Right lobe of liver (tissue), 6 donors: ENCODE results near the gene RALGAPA2. TPM values are rescaled to one million over a fixed set of nuclear protein-coding genes. Genes with fewer than 3 reads are reported as not detected.
A peak's percentile ranks its signal among the peaks of the same experiment; 100 is the strongest.

Experiments
- ATAC-seq, 4 donors: fragments of 200-7000 bp; cut with Tn5 transposase; one replicate each; pipeline ENCODE4 v1.9.1; 2020; ENCODE audit warnings: mild to moderate bottlenecking in 4 of 4, moderate library complexity in 4 of 4
- DNase-seq, 3 donors: peaks; one replicate each; pipeline ENCODE4 v3.0.0-alpha.2; 2020
- H3K27ac ChIP-seq, 3 donors: fragments of 200-600 bp; one replicate each; pipeline ENCODE4 v1.8.0; 2022
- H3K27me3 ChIP-seq, 2 donors: fragments of 200-600 bp; one replicate each; pipeline ENCODE4 v1.8.0; 2022
- H3K36me3 ChIP-seq, 4 donors: fragments of 200-600 bp; sonication (generic) in 1 of 4; one replicate each; pipeline versions ENCODE4 v1.5.1 to v1.8.0; 2017 to 2022; ENCODE audit warnings: control low read depth in 1 of 4
- H3K4me1 ChIP-seq, 4 donors: fragments of 200-600 bp; sonication (generic) in 1 of 4; one replicate each; pipeline versions ENCODE4 v1.5.1 to v1.8.0; 2017 to 2022; ENCODE audit warnings: control low read depth in 1 of 4
- H3K4me3 ChIP-seq, 3 donors: fragments of 200-600 bp; one replicate each; pipeline ENCODE4 v1.8.0; 2022
- H3K9me3 ChIP-seq, 4 donors: fragments of 200-600 bp; sonication (generic) in 1 of 4; one replicate each; pipeline versions ENCODE4 v1.5.1 to v1.8.0; 2017 to 2022; ENCODE audit warnings: control low read depth in 1 of 4
- POLR2A ChIP-seq: fragments of 450-650 bp; IDR thresholded peaks from one replicate; pipeline ENCODE4 v1.6.1; 2017; ENCODE audit warnings: antibody characterized with exemption, mild to moderate bottlenecking
- WGBS: methylation state at CpG from one replicate; pipeline ENCODE4 v1.1.6; 2018; ENCODE audit warnings: low coverage, low lambda C conversion rate; ENCODE audit not compliant: insufficient coverage; ENCODE audit errors: missing lambda C conversion rate; 5-methylcytosine and 5-hydroxymethylcytosine counted together
- intact Hi-C, 2 donors: fragments of 100-400 bp; cut with DNase I; formaldehyde crosslinking; loops; one replicate each; pipeline versions ENCODE4 v1.11.2 to v1.14.1; 2022
- total RNA-seq, 6 experiments: library from RNA; depleted of rRNA in 2 of 6; stranded (reverse); fragments of >200 nt in 2 of 6; fragmentation: NEBNext Ultra II Directional in 3 of 6; extraction: Animal tissue kit (Norgen Biotek cat#: 25700) in 3 of 6; gene quantifications; one replicate each; pipeline versions ENCODE4 v1.1.0 to v1.2.4, GENCODE V29; 2016 to 2023
- TF ChIP-seq, protein P1 (sequence below), 4 donors: fragments of 200-600 bp in 3 of 4; fragments of 450-650 bp in 1 of 4; IDR thresholded peaks; one replicate each; pipeline versions ENCODE4 v1.5.1 to v1.8.0; 2016 to 2022; ENCODE audit warnings: antibody characterized with exemption in 4 of 4, mild to moderate bottlenecking in 2 of 4
- donor health status: DM: no; HTN: yes; CAD: no.
- donor health status: DM: no; HTN: no; CAD: no.
- donor health status: DM: no; HTN: no; CAD: no.
- donor health status: DM: no; HTN: yes; CAD: no.
- donor health status: DM: no; HTN: yes; CAD: no.

The RALGAPA2 gene
- total RNA-seq, 6 experiments from 2014 or later: 38.3 to 76.7 (median 62.7) TPM

DNA sequence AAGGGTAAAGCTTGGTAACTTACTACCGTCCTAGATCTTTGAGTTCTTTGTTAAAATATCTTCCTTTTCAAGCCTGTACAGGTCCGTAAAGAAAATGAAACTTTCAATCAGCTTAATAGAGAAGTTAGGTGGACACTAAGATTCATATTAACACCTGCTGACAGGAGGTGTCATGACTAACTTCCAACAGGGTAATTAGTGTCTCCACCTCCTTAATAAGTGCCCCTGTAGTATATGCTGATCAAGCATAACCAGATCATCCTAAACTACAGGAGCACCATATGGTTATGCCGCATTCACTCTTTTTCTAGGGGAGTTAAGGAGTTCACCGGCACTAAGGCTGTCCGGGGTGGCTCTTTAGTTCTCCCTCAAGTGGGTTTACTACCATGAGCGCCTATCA lies 23.9 kb upstream of the RALGAPA2 start:
- H3K36me3 ChIP-seq: no peaks in the 10 kb centered on the region
- intact Hi-C loops: no loop called here
- TF ChIP-seq, protein P1, sequence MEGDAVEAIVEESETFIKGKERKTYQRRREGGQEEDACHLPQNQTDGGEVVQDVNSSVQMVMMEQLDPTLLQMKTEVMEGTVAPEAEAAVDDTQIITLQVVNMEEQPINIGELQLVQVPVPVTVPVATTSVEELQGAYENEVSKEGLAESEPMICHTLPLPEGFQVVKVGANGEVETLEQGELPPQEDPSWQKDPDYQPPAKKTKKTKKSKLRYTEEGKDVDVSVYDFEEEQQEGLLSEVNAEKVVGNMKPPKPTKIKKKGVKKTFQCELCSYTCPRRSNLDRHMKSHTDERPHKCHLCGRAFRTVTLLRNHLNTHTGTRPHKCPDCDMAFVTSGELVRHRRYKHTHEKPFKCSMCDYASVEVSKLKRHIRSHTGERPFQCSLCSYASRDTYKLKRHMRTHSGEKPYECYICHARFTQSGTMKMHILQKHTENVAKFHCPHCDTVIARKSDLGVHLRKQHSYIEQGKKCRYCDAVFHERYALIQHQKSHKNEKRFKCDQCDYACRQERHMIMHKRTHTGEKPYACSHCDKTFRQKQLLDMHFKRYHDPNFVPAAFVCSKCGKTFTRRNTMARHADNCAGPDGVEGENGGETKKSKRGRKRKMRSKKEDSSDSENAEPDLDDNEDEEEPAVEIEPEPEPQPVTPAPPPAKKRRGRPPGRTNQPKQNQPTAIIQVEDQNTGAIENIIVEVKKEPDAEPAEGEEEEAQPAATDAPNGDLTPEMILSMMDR (IDR thresholded peaks at IDR 0.05): no peak
- no peak for TF ChIP-seq POLR2A
- H3K27ac ChIP-seq: no peak overlapping the region
- DNase-seq: no peak
- peaks cover 2 to 33% (median 14%) of the 10 kb centered on the region in 4 donors for H3K4me1 ChIP-seq
- H3K9me3 ChIP-seq: no peaks in the 10 kb centered on the region
- no peak for ATAC-seq
- WGBS: 74% methylated on average over 4 of the region's 6 CpGs
- H3K27me3 ChIP-seq: no peaks in the 10 kb centered on the region
- H3K4me3 ChIP-seq: no peak overlapping the region

DNA sequence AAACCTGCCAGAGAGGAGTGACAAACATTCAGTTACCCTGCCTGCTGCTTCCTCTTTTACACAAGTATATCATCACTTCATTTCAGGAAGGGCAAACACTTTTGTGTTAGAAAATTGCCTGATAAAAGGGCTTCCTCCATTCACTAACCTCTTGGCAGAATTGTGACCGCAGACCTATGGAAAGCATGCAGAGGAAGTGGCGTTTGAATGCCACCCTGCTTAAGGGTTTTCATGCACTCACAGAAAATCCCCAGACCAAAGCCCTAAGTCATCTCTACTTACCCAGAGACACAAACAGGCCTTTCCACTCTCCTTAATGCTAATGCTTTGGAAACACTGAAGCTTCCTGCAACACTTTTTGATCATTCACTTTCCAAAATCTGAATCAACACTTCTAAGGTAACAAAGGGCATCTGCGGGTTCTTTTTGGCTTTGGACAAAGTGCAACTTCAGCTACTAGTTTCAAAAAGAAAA lies 22.1 kb upstream of the RALGAPA2 start:
- Histone ChIP-seq H3K4me1 (peaks cover 0 to 28% (median 12%) of the 10 kb centered on the region in 4 donors), H3K27me3 (no peaks in the 10 kb centered on the region), H3K36me3 (no peaks in the 10 kb centered on the region), H3K4me3 (no peak overlapping the region), H3K27ac (peak overlapping the region; percentile 21 to 53 (median 45)), H3K9me3 (no peaks in the 10 kb centered on the region)
- DNase-seq (no peak), ATAC-seq (peak; percentile 56 to 78 (median 65))
- no peak for TF ChIP-seq POLR2A
- TF ChIP-seq, protein P1 (IDR thresholded peaks at IDR 0.05): no peak
- WGBS: 25% methylated on average over 3 of the region's 3 CpGs
- intact Hi-C loops: no loop called here

DNA sequence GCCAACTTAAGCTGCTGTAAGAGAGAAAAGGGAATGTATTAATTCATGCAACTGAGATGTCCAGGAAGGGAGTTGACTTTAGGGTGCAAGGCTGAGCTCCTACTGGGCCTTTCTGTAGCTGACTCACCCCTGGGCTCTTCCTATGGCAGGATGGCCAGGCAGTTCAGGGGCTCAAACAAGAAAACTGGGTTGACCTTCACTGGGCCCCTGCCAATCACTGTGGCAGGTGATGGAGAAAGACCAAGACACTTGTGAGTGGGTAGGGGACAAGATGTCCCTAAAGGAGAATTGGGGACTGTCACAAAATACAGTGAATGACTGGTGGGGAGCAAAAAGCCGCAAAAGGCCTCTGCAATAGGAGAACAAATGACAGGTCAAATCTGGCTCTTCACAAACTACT lies 21.5 kb upstream of the RALGAPA2 start:
- Histone ChIP-seq H3K27ac (peak overlapping the region; percentile 21 to 53 (median 45)), H3K4me3 (no peak overlapping the region), H3K4me1 (peaks cover 0 to 33% (median 14%) of the 10 kb centered on the region in 4 donors), H3K36me3 (no peaks in the 10 kb centered on the region), H3K9me3 (no peaks in the 10 kb centered on the region), H3K27me3 (no peaks in the 10 kb centered on the region)
- DNase-seq (no peak), ATAC-seq (no peak)
- 80% methylated on average over 1 of the region's 1 CpG for WGBS
- intact Hi-C loops: no loop called here
- TF ChIP-seq, protein P1 (IDR thresholded peaks at IDR 0.05): no peak
- TF ChIP-seq POLR2A: no peak

DNA sequence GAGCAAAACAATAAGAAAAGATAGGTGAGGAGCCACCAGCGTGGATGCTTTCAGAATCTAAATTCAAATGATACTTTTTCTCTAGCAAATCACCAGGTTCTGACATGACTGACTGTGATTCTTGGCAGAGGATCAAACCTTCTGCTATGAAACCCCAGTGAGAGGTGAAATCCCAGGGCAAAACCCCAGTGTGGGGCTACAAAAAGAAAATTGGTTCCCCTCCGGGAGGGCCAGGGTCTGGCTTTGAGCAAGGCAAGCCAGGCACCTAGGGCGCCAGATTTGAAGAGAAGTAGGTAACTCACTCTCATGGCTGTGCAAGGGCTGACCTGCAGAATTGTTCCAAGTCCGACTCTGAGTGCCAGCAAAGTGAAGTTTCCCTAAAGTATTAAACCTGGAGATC lies 20.2 kb upstream of the RALGAPA2 start:
- peak overlapping the region; percentile 31 to 49 (median 33) for H3K27ac ChIP-seq
- WGBS: 24% methylated on average over 2 of the region's 4 CpGs
- no peak overlapping the region for H3K4me3 ChIP-seq
- no peaks in the 10 kb centered on the region for H3K27me3 ChIP-seq
- H3K9me3 ChIP-seq: no peaks in the 10 kb centered on the region
- no peaks in the 10 kb centered on the region for H3K36me3 ChIP-seq
- H3K4me1 ChIP-seq: peaks cover 0 to 33% (median 14%) of the 10 kb centered on the region in 4 donors
- TF ChIP-seq, protein P1 (IDR thresholded peaks at IDR 0.05): no peak
- TF ChIP-seq POLR2A: no peak
- ATAC-seq (peak in 3 of 4 donors; percentile 21 to 33 (median 24)), DNase-seq (no peak)
- intact Hi-C loops: no loop called here

DNA sequence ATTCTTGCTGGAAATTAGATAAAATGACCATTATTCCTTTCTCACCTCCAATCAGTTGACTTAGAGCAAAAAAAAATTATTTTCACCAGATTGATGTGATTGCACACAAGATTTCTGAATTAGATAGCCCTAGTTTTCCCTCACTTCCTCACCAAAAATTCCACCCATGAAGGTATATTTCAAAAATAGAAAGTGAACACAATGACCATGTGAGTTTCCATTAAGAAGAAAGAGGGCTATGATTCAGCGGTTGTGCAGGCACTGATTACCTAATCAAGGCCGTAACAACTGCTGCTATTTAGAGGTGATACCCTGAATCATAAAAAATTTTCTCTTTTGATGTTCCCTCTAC lies 19.5 kb upstream of the RALGAPA2 start:
- intact Hi-C loops: no loop called here
- WGBS: 21% methylated on average over 2 of the region's 2 CpGs
- ATAC-seq (peak; percentile 41 to 76 (median 50)), DNase-seq (no peak)
- H3K4me3 ChIP-seq: no peak overlapping the region
- H3K9me3 ChIP-seq: no peaks in the 10 kb centered on the region
- H3K4me1 ChIP-seq: peaks cover 0 to 33% (median 14%) of the 10 kb centered on the region in 4 donors
- no peaks in the 10 kb centered on the region for H3K36me3 ChIP-seq
- TF ChIP-seq POLR2A: no peak
- TF ChIP-seq, protein P1 (IDR thresholded peaks at IDR 0.05): no peak
- no peaks in the 10 kb centered on the region for H3K27me3 ChIP-seq
- peak overlapping the region; percentile 31 to 49 (median 33) for H3K27ac ChIP-seq
